Mesodermal cell (in vitro differentiated cells): Measurements from ENCODE around the gene ABCB9.

Source experiments
- H3K27ac ChIP-seq: 2 replicates; pipeline ENCODE4 v1.7.0; 2013; ENCODE audit warnings: mild to moderate bottlenecking, low read depth, low read length, moderate library complexity; ENCODE audit not compliant: severe bottlenecking
- H3K36me3 ChIP-seq: 2 replicates; pipeline ENCODE4 v1.7.1; 2013; ENCODE audit warnings: mild to moderate bottlenecking, low read length, moderate library complexity; ENCODE audit not compliant: control insufficient read depth, insufficient read depth
- H3K4me1 ChIP-seq: one replicate; pipeline ENCODE4 v1.7.1; 2013; ENCODE audit warnings: mild to moderate bottlenecking, low read length; ENCODE audit not compliant: insufficient read depth, control insufficient read depth, poor library complexity, severe bottlenecking
- H3K4me3 ChIP-seq: 2 replicates; pipeline ENCODE4 v1.7.0; 2013; ENCODE audit warnings: low read length, control low read depth, mild to moderate bottlenecking; ENCODE audit not compliant: insufficient read depth, poor library complexity, severe bottlenecking; ENCODE audit errors: extremely low read depth
- H3K9me3 ChIP-seq: 2 replicates; pipeline ENCODE4 v1.7.1; 2013; ENCODE audit warnings: mild to moderate bottlenecking, low read length, moderate library complexity; ENCODE audit not compliant: control insufficient read depth
- WGBS, 2 experiments: methylation state at CpG; one replicate each; pipeline ENCODE4 v1.1.5; 2013; ENCODE audit warnings: missing lambda C conversion rate in 2 of 2; ENCODE audit not compliant: insufficient coverage in 2 of 2; 5-methylcytosine and 5-hydroxymethylcytosine counted together

The ABCB9 gene

DNA sequence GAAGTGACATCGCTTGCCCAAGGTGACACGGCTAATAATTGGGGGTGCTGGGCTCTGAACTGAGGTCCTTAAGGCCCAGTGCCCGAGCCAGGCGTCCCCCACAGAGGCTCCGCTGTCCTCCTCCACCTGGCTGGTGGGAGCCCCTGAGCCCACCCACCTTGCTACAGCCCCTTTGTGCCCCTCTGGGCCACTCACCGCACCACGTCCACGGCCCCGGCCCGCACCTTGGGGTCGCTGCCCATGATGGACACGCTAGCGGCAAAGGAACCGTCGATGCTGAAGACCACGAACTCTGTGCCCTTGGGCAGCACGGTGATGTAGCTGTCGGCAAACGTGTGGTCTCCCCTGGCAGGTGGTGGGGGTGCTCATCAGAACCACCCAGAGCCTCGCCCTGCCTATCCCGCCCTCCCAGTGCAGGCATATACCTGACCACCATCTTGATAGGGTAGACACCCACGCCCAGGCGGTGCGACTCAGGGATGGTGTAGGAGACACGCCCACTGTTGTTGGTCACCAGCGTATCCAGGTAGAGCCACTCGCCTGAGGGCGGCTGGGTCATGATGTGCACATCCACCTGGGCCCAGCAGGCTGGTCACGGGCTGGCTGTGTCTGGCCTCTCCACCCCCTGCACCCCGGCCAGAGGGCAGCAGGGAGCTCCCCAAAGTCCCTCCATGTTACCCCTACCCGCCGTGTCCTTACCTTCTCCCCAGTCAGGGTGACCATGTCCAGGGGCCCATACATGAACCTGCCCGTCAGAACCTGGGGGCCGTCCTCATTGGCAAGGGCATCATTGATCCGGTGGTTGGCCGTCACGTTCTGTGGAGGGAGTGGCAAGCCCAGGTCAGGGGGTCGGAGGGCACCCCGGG is 21.1 kb upstream of the ABCB9 start:
- Histone ChIP-seq H3K9me3 (no peaks in the 10 kb centered on the region), H3K4me3 (no peak overlapping the region), H3K36me3 (peaks cover 32% of the 10 kb centered on the region), H3K4me1 (peaks cover 18% of the 10 kb centered on the region), H3K27ac (no peak overlapping the region)
- 96 to 97% methylated on average over 39 of the region's 39 CpGs for WGBS, 2 experiments

GRCh38 chr12:122986258-122986871 is 20.1 kb upstream of the ABCB9 start:
- Histone ChIP-seq H3K27ac (no peak overlapping the region), H3K36me3 (peaks cover 40% of the 10 kb centered on the region), H3K4me1 (peaks cover 26% of the 10 kb centered on the region), H3K9me3 (no peaks in the 10 kb centered on the region), H3K4me3 (no peak overlapping the region)
- WGBS, 2 experiments, result 95 to 96% methylated on average over 38 to 39 of the region's 40 CpGs

DNA sequence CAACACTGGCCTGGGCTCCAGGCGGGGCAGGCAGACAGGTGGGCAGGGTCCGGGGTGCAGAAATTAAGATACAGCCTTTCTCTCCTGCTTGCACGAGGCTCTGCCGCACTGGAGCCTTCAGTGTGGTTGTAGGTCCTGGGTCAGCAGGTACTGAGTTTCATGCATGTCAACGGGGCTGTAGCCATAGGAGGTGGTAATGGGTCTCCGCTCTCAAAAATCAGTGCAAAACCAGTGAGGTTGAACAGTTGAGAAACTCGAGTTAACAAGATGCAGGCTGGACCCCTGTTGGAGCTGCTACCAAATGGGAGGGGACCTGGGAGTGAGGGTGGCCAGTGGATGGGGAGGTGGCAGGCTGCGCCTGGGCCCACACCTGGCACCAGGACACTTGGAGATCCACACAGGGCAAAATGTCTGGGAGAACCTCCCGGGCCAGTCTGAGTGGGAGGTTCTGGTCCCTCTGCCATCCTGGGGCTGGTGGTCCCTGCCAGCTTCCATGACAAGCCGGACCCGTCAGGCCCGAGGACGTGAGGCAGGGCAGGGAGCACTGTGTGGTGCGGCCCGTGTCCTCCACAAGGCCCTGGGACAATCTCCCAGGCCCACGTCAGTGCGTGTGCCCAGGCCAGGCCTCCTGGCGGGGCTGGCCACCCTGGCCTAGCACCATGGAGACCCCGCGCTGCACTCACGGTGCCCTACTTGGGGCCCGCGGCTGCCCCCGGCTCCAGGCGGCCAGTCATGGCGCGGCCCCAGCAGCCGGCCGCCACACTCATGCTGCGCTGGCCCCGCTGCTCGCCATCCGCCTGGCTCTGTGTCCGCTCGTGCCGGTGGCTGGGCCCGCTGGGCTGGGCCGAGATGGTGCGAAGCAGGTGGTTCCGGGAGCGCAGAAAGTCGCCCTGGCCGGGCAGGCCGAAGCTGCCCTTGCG is 19.3 kb upstream of the ABCB9 start:
- H3K4me3 ChIP-seq, result no peak overlapping the region
- 95 to 97% methylated on average over 43 to 45 of the region's 45 CpGs for WGBS, 2 experiments
- peaks cover 26% of the 10 kb centered on the region for H3K4me1 ChIP-seq
- H3K27ac ChIP-seq, result no peak overlapping the region
- H3K36me3 ChIP-seq, result peaks cover 40% of the 10 kb centered on the region
- no peaks in the 10 kb centered on the region for H3K9me3 ChIP-seq

DNA sequence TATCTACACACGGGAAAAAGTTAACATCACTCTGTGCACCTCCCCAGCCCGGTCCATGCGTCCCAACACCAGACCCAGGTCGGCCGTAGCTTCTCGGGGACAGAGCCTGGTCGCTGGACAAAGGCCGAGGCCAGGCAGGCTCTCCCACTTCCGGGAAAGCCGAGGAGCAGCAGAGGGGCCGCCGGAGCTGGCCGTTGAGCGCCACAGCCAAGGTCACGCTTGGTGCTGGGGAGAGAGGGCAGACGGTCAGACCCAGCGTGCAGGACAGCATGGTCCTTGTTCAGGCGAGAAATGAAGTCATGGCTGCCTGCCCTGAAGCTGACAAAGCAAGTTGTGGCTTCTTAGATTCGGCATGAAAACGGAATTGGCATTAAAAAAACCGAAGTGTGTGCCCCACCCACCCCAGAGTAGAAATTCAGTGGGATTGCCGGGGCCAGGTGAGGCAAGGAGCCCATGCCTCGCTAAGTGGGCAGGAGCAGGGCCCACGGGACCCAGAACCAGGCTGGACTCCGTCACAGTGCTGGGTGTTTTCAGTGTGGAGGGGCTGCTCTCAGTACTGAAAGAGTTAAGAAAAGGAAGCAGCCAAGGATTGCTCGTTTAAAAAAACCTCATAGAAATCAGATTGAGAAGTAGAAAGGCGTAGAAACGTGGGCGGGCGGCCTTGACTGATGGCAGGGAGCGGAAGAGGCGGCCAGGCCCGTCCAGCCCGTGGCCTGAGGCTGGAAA is 18.5 kb upstream of the ABCB9 start:
- H3K4me3 ChIP-seq, result no peak overlapping the region
- 87 to 88% methylated on average over 33 to 34 of the region's 34 CpGs for WGBS, 2 experiments

DNA sequence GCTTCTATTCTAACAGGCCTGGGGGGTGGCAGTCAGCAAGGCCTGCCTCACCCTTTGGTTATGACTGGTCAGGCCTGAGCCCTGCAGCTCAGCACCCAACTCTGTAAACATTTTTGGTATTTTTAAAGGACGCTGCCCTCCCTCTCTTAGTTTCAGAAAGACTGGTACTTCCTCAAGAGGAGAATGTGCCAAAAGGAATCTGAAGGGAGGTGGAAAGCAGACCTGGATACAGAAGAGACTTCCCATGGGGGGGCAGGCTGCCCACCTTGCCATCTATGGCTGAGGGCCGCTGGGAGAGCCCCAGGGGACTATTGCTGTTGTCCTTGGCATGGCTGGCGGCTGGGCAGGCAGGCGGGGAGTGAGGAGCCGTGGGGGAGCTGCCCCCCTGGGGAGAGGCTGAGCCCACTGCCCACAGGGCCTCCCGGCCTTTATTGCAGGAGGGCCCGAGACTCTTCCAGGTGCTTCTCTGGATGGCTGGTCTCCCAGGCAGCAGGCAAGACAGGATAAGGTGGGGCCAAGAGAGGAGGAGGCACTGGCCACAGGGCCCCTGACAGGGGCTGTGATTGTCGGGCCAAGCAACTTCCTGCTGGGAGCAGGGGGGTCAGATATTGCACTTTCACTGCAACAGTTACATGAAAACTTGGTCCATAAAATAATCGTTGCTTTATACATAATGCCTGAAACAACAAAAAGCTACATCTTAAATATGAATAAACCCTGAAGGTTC is 17.7 kb upstream of the ABCB9 start:
- 76 to 89% methylated on average over 5 to 7 of the region's 9 CpGs for WGBS, 2 experiments
- H3K27ac ChIP-seq, result peak overlapping the region; percentile 13
- no peak overlapping the region for H3K4me3 ChIP-seq

More for the DNA sequence above, 18.5 kb upstream of the ABCB9 start:
- Histone ChIP-seq H3K9me3 (no peaks in the 10 kb centered on the region), H3K4me1 (peaks cover 26% of the 10 kb centered on the region), H3K27ac (peak overlapping the region; percentile 13), H3K36me3 (peaks cover 40% of the 10 kb centered on the region)

GRCh38 chr12:122982963-122983788 is 16.9 kb upstream of the ABCB9 start:
- Histone ChIP-seq H3K4me1 (peaks cover 37% of the 10 kb centered on the region), H3K27ac (no peak overlapping the region), H3K4me3 (no peak overlapping the region), H3K36me3 (peaks cover 51% of the 10 kb centered on the region), H3K9me3 (no peaks in the 10 kb centered on the region)
- WGBS, 2 experiments, result 91 to 92% methylated on average over 18 to 20 of the region's 21 CpGs

More for the DNA sequence above, 17.7 kb upstream of the ABCB9 start:
- H3K4me1 ChIP-seq, result peaks cover 34% of the 10 kb centered on the region
- H3K36me3 ChIP-seq, result peaks cover 44% of the 10 kb centered on the region
- no peaks in the 10 kb centered on the region for H3K9me3 ChIP-seq

GRCh38 chr12:122982477-122982815 is 16.2 kb upstream of the ABCB9 start:
- no peaks in the 10 kb centered on the region for H3K9me3 ChIP-seq
- WGBS, 2 experiments, result 94 to 96% methylated on average over 8 to 9 of the region's 11 CpGs
- peaks cover 37% of the 10 kb centered on the region for H3K4me1 ChIP-seq
- no peak overlapping the region for H3K4me3 ChIP-seq
- peaks cover 57% of the 10 kb centered on the region for H3K36me3 ChIP-seq
- H3K27ac ChIP-seq, result no peak overlapping the region

DNA sequence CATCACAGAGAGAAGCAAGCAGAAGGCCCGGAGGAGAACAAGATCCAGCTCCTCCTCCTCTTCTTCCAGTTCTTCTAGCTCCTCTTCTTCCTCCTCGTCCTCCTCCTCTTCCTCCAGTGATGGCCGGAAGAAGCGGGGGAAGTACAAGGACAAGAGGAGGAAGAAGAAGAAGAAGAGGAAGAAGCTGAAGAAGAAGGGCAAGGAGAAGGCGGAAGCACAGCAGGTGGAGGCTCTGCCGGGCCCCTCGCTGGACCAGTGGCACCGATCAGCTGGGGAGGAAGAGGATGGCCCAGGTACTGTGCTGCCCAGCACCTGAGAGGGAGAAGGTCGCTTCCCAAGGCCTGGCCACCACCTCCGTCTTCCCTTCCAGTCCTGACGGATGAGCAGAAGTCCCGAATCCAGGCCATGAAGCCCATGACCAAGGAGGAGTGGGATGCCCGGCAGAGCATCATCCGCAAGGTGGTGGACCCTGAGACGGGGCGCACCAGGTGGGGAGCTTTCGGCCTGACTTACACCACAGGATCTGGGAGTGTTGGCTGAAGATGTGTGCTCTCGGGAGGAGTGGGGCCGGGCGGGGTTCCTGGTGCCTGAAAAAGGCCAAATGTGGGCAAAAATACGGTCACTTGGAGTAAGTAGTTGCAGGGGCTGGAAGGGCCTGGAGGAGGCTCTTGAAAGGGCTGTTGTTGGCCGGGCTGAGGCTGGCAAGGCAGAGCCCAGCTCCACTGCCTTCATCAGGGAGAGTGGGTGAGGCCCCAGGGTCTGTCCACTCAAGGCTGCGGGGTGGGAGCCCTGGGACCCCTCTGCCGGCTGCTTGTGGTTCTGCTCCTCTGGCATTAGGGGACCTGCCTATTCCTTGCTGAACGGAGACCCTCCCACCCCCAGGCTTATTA is 15.6 kb upstream of the ABCB9 start:
- Histone ChIP-seq H3K4me1 (peaks cover 37% of the 10 kb centered on the region), H3K4me3 (peak overlapping the region; percentile 86), H3K27ac (no peak overlapping the region), H3K9me3 (no peaks in the 10 kb centered on the region), H3K36me3 (peaks cover 57% of the 10 kb centered on the region)
- WGBS, 2 experiments, result 94 to 95% methylated on average over 11 to 19 of the region's 25 CpGs
